ENCODE measurements around the gene FUBP1.
"Not testable (repeated sequence)": the region's sequence is repeated elsewhere in the genome, so short reads cannot be mapped to it uniquely, and the experiment has no call there.

The FUBP1 gene, protein sequence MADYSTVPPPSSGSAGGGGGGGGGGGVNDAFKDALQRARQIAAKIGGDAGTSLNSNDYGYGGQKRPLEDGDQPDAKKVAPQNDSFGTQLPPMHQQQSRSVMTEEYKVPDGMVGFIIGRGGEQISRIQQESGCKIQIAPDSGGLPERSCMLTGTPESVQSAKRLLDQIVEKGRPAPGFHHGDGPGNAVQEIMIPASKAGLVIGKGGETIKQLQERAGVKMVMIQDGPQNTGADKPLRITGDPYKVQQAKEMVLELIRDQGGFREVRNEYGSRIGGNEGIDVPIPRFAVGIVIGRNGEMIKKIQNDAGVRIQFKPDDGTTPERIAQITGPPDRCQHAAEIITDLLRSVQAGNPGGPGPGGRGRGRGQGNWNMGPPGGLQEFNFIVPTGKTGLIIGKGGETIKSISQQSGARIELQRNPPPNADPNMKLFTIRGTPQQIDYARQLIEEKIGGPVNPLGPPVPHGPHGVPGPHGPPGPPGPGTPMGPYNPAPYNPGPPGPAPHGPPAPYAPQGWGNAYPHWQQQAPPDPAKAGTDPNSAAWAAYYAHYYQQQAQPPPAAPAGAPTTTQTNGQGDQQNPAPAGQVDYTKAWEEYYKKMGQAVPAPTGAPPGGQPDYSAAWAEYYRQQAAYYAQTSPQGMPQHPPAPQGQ

DNA sequence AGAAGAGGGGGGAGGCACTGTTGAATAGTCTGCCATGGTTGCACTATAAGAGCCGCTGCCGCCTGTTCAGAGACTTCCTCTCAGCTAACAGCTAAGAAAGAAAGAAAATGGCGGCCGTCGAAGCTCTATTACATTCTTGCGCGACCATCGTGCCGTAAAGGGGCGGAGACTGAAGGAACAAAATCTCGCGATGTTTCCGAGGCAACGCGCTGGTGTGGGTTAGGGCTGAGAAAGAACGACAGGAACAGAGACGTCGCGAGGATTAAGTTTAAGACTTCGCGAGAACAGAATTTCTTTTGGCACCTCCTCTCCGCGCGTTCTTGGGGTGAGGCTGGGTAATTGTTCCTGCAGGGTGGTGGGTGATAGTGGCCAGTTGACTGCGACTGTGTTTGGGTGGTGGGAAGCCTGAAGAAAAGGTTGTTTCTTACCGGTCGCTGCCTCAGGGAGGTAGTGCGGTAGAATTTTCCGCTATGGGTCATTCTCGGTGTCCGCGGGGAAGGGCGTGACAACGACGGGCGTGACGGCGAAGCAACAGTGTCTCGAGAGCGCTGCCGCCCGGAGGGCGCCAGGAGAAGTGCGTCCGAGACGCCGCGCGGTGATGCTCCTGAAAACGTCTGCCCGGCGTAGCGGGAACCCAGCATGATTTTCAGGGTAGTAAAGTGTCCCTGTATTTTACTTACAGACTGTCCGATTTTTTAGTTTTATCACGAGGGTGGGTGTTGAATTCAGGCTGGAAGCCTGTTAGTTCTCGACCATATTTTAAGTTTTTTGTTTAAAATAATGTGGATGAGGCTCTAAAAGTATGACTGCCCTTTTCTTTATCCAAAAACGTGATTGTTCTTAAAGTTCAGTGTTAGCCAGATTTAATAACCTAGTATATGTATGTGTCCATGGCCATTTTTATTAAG, at the start of gene FUBP1:
TSS of gene FUBP1 (minus strand) at position 104 of the 908 bp plus-strand sequence. CDS start at position 36, 68 bp downstream.
- ATAC-seq (replicated peaks; ENCODE audit: extremely low read depth, poor library complexity, severe bottlenecking) (peak; percentile 79), DNase-seq (ENCODE audit: low spot score in 2 of 2) (peak; percentile 93 to 97)
- no peaks in the 10 kb centered on the region for H3K27me3 Mint-ChIP-seq
- peaks cover 41% of the 10 kb centered on the region for H3K4me1 Mint-ChIP-seq
- no peaks in the 10 kb centered on the region for H3K9me3 Mint-ChIP-seq
- no peak within 1 kb of the TSS for H3K4me3 Mint-ChIP-seq
- no peak within 1 kb of the TSS for H3K27ac Mint-ChIP-seq (ENCODE audit: low read depth)
- H3K36me3 Mint-ChIP-seq (ENCODE audit: insufficient read depth) = peaks cover 16% of the 10 kb centered on the region

DNA sequence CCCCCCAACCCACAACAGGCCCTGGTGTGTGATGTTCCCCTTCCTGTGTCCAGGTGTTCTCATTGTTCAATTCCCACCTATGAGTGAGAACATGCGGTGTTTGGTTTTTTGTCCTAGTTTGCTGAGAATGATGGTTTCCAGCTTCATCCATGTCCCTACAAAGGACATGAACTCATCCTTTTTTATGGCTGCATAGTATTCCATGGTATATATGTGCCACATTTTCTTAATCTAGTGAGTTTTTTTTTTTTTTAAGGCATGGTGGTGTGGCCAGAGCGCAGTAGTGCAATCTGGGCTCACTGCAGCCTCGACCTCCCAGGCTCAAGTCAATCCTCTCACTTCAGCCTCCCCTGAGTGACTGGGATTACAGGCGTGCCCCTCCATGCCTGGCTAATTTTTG, 42.3 kb upstream of the FUBP1 start:
- H3K4me3 Mint-ChIP-seq; H3K27me3 Mint-ChIP-seq; H3K9me3 Mint-ChIP-seq; H3K36me3 Mint-ChIP-seq (ENCODE audit: insufficient read depth); DNase-seq (ENCODE audit: low spot score in 2 of 2); ATAC-seq (replicated peaks; ENCODE audit: extremely low read depth, poor library complexity, severe bottlenecking); H3K4me1 Mint-ChIP-seq; H3K27ac Mint-ChIP-seq (ENCODE audit: low read depth): not testable (repeated sequence)

DNA sequence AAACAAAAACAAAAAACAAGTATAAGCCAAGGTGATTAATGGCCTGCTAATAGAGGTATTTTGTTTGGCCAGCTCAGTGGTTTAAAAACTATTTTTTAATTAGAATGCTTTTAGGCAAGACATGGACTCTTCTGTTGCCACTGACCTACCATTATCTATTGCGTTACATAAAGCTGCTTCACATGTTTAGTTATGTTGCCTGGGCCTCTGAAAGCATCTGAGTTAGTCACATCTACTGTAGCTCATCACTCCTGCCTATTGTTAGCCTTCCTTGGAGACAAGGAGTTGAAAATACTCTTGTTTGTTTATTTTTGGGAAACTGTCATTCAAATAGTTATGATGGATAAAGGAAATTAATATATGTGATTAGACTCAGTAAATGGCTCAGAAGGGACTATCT, 40.2 kb upstream of the FUBP1 start:
- Mint-ChIP-seq H3K36me3 (ENCODE audit: insufficient read depth) (peaks cover 6% of the 10 kb centered on the region), H3K9me3 (no peaks in the 10 kb centered on the region)

DNA sequence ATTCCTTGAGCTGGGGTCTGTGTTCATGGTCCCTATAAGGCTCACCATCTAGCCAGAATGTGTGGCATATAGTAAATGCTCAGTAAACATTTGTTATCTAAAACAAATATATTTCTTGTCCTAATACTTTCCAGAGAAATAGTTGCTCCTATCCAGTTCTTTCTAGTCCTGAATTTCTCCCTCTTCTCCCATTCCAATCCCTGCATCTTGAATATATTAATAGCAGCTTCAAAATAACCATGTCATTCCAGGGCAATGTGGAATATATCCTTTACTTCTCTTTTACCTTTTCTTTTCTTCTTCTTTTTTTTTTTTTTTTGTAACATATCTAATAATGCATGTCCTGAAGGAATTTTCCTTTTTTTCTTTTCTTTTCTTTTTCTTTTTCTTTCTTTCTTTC, 36.3 kb upstream of the FUBP1 start:
- DNase-seq (ENCODE audit: low spot score in 2 of 2) (no peak), ATAC-seq (replicated peaks; ENCODE audit: extremely low read depth, poor library complexity, severe bottlenecking) (no peak)
- Mint-ChIP-seq H3K36me3 (ENCODE audit: insufficient read depth) (peaks cover 7% of the 10 kb centered on the region), H3K27me3 (no peaks in the 10 kb centered on the region), H3K9me3 (no peaks in the 10 kb centered on the region), H3K27ac (ENCODE audit: low read depth) (peak overlapping the region; percentile 29), H3K4me1 (no peaks in the 10 kb centered on the region), H3K4me3 (no peak overlapping the region)

More for the DNA sequence above, 40.2 kb upstream of the FUBP1 start:
- Mint-ChIP-seq H3K4me1 (no peaks in the 10 kb centered on the region), H3K4me3 (no peak overlapping the region), H3K27ac (ENCODE audit: low read depth) (no peak overlapping the region), H3K27me3 (no peaks in the 10 kb centered on the region)
- DNase-seq (ENCODE audit: low spot score in 2 of 2) (no peak), ATAC-seq (replicated peaks; ENCODE audit: extremely low read depth, poor library complexity, severe bottlenecking) (no peak)

DNA sequence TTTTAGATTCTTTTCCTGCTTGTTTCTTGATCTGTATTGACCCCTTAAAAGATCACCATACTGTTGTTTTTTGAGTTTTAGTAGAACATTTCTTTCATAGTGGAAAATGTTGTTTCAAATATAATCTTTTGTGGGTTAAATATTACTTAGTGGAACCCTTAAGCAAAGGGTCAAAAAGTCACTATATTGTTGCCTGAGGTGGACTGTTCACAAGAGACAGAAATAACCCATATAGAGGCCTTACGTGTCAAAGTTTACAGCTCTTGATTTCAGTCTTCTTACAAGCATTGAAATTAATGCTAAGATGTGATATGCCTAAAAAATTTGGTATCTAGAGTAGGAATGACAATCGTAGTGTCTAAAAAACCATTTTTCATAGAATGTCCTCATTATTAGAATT, 32.2 kb upstream of the FUBP1 start:
- ATAC-seq (replicated peaks; ENCODE audit: extremely low read depth, poor library complexity, severe bottlenecking) (no peak), DNase-seq (ENCODE audit: low spot score in 2 of 2) (no peak)
- Mint-ChIP-seq H3K27me3 (no peaks in the 10 kb centered on the region), H3K9me3 (no peaks in the 10 kb centered on the region), H3K4me3 (no peak overlapping the region), H3K4me1 (peaks cover 2% of the 10 kb centered on the region), H3K36me3 (ENCODE audit: insufficient read depth) (peaks cover 7% of the 10 kb centered on the region), H3K27ac (ENCODE audit: low read depth) (no peak overlapping the region)

DNA sequence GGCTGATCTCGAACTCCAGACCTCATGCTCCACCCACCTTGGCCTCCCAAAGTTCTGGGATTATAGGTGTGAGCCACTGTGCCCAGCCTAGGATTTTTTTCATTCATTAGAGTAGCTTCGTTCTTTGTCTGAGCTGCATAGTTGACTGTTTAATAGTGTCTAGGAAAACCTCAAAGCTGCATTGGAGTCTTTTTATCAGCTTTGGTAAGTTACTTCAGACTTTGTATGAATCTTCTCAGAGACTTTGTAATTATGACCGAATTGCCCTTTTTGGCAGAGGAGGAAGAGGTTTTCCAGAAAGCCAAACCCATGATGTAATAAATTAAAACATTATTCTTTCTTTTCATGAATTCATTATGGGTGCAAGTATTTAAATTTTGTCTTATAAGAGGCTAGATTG, 31.0 kb upstream of the FUBP1 start:
- no peak overlapping the region for H3K4me3 Mint-ChIP-seq
- no peak for ATAC-seq (replicated peaks; ENCODE audit: extremely low read depth, poor library complexity, severe bottlenecking)
- peaks cover 12% of the 10 kb centered on the region for H3K4me1 Mint-ChIP-seq
- no peak for DNase-seq (ENCODE audit: low spot score in 2 of 2)
- H3K36me3 Mint-ChIP-seq (ENCODE audit: insufficient read depth) = peaks cover 8% of the 10 kb centered on the region
- no peak overlapping the region for H3K27ac Mint-ChIP-seq (ENCODE audit: low read depth)
- H3K9me3 Mint-ChIP-seq = no peaks in the 10 kb centered on the region
- no peaks in the 10 kb centered on the region for H3K27me3 Mint-ChIP-seq

DNA sequence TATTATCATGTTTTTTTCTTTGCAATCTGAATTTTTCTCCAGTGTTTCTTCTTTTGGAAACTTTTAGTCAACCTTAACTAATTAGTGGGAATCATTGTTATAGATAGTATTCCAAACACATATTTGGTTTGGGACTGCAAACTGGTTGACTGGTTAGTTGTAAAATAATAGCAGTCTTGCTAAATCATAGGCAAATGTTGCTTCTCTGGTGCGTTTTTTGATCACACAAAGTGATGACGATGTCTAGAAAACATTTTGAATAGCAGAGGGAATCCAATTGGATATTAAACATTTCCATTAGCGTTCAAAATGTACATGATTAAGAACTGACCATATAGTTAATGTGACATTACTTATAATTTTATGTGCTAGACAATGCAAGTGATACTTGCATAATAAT, 30.4 kb upstream of the FUBP1 start:
- Mint-ChIP-seq H3K4me1 (peaks cover 17% of the 10 kb centered on the region), H3K9me3 (no peaks in the 10 kb centered on the region), H3K27ac (ENCODE audit: low read depth) (no peak overlapping the region), H3K27me3 (no peaks in the 10 kb centered on the region), H3K36me3 (ENCODE audit: insufficient read depth) (peaks cover 10% of the 10 kb centered on the region), H3K4me3 (no peak overlapping the region)
- DNase-seq (ENCODE audit: low spot score in 2 of 2) (no peak), ATAC-seq (replicated peaks; ENCODE audit: extremely low read depth, poor library complexity, severe bottlenecking) (no peak)

DNA sequence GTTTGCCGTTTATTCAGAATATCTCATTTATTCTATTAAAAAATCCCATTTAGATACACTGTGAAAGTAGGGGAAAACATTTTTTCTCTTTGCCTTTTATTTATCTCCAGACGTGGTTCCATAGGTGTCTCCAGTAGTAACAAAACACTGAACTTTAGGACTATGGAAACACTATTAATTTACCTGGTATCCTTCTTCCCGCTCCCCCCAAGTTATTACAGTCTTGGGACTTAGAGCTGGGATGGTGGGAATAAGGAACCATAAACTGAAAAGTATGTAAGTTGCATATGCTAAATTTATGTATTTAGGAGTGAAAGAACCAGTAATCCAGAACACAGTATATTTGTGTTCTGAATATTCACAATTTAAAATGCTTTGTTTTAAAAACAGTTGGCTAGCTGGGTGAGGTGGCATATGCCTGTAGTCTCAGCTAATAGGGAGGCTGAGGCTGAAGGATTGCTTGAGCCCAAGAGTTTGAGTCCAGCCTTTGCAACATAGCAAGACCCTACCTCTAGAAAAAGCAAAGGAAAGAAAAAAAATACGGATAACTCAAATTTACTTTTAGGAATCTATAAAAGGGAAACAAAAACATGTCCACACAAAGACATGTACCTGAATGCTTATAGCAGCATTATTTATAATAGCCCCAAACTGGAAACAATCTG, 28.9 kb upstream of the FUBP1 start:
- Mint-ChIP-seq H3K36me3 (ENCODE audit: insufficient read depth) (peaks cover 10% of the 10 kb centered on the region), H3K9me3 (no peaks in the 10 kb centered on the region), H3K4me1 (peaks cover 17% of the 10 kb centered on the region), H3K27me3 (no peaks in the 10 kb centered on the region), H3K27ac (ENCODE audit: low read depth) (no peak overlapping the region), H3K4me3 (no peak overlapping the region)
- DNase-seq (ENCODE audit: low spot score in 2 of 2) (no peak), ATAC-seq (replicated peaks; ENCODE audit: extremely low read depth, poor library complexity, severe bottlenecking) (no peak)

DNA sequence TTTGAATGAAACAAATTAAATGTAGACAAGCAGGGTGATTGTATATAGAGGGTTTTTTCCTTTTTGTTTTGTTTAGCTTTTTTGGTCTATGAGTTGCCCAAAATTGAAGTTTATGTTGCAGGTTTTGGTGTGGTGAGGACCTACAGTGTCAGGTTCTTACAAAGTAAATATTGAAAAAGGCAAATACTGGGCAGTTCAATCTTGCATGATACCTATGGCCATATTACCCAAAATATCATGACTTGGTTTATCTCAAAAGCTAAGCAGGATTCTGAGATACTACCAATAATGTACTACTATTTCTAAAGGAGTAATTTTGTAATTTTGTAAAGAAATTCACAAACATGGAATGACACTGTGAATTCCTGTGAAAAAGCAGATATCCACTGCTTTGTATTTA, 27.6 kb upstream of the FUBP1 start:
- H3K27ac Mint-ChIP-seq (ENCODE audit: low read depth) = no peak overlapping the region
- H3K27me3 Mint-ChIP-seq = no peaks in the 10 kb centered on the region
- no peak overlapping the region for H3K4me3 Mint-ChIP-seq
- no peak for ATAC-seq (replicated peaks; ENCODE audit: extremely low read depth, poor library complexity, severe bottlenecking)
- peaks cover 10% of the 10 kb centered on the region for H3K36me3 Mint-ChIP-seq (ENCODE audit: insufficient read depth)
- DNase-seq (ENCODE audit: low spot score in 2 of 2) = no peak
- no peaks in the 10 kb centered on the region for H3K9me3 Mint-ChIP-seq
- H3K4me1 Mint-ChIP-seq = peaks cover 22% of the 10 kb centered on the region

DNA sequence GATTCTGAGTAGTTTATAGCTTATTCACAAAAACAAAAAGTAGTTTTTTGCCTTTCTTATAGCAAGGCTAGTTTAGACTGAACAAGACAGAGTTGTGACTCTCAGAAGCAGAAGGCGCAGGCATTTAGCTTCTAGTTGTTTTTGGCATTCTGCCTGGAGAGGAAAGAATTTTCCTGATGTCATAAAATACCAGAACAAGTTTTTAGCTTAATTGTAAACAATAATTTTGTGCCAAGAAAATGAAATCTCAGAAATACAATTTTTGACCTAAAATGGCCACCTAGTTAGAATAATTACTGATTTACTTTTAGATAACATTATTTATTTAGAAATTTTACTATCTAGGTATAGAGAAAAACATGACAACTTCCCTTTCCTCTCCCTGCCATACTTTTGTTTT, 26.9 kb upstream of the FUBP1 start:
- Mint-ChIP-seq H3K36me3 (ENCODE audit: insufficient read depth) (peaks cover 10% of the 10 kb centered on the region), H3K4me1 (peaks cover 22% of the 10 kb centered on the region), H3K27ac (ENCODE audit: low read depth) (peak overlapping the region; percentile 99), H3K9me3 (no peaks in the 10 kb centered on the region), H3K27me3 (no peaks in the 10 kb centered on the region), H3K4me3 (peak overlapping the region; percentile 87)
- no peak for ATAC-seq (replicated peaks; ENCODE audit: extremely low read depth, poor library complexity, severe bottlenecking)
- DNase-seq (ENCODE audit: low spot score in 2 of 2) = no peak

DNA sequence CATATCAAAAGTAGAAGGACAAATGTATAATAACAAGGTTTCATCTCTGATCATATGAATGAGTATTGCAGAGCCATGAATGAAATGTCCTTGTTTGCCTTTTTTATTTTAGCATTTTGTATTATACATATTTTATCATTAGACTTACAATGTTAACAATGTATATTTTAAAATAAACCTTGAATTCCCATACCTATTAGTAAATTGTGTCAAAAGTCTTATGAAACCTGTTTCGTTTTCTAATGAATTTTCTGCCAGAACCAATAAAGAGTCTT, 26.5 kb upstream of the FUBP1 start:
- Mint-ChIP-seq H3K27ac (ENCODE audit: low read depth) (peak overlapping the region; percentile 99), H3K4me1 (peaks cover 22% of the 10 kb centered on the region), H3K36me3 (ENCODE audit: insufficient read depth) (peaks cover 10% of the 10 kb centered on the region), H3K27me3 (no peaks in the 10 kb centered on the region), H3K4me3 (peak overlapping the region; percentile 87), H3K9me3 (no peaks in the 10 kb centered on the region)
- DNase-seq (ENCODE audit: low spot score in 2 of 2) (no peak), ATAC-seq (replicated peaks; ENCODE audit: extremely low read depth, poor library complexity, severe bottlenecking) (no peak)

DNA sequence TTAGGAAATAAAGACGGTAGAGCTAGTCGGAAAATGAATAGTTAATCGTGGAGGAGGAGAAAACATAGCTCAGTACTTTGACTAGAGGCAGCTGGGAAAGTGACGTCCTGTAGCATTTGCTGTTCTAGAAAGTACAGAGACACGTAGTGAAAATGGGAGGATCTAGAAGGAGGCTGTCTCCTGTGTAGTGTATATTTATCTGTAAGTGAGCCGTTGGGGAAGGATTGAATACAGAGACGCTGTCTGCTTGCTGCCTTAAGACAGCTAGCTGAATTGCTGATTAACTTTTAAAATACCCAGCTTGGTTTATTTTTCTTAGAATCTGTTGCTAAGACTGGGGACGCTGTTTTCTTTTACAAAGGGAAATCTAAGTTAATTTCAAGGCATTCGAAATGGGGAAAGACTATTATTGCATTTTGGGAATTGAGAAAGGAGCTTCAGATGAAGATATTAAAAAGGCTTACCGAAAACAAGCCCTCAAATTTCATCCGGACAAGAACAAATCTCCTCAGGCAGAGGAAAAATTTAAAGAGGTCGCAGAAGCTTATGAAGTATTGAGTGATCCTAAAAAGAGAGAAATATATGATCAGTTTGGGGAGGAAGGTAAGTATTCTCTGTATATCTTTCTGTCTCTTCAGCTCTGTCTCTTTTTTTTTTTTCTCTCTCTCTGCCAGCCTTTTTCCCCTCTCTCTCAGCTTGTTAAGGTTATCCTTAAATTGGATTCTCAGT, 26.0 kb upstream of the FUBP1 start, which contains the start of gene DNAJB4:
TSS of gene DNAJB4 (plus strand) at position 221 of the 729 bp plus-strand sequence. CDS start at position 393, 172 bp downstream.
- no peaks in the 10 kb centered on the region for H3K27me3 Mint-ChIP-seq
- peak; percentile 20 to 70 for DNase-seq (ENCODE audit: low spot score in 2 of 2)
- peak; percentile 100 for ATAC-seq (replicated peaks; ENCODE audit: extremely low read depth, poor library complexity, severe bottlenecking)
- H3K36me3 Mint-ChIP-seq (ENCODE audit: insufficient read depth) = peaks cover 10% of the 10 kb centered on the region
- H3K9me3 Mint-ChIP-seq = no peaks in the 10 kb centered on the region
- H3K4me3 Mint-ChIP-seq = peak within 1 kb of the TSS; percentile 87
- peaks cover 22% of the 10 kb centered on the region for H3K4me1 Mint-ChIP-seq
- H3K27ac Mint-ChIP-seq (ENCODE audit: low read depth) = peak within 1 kb of the TSS; percentile 99

Data from central memory CD8-positive, alpha-beta T cell (primary cell).